Activated CD4-positive, alpha-beta T cell treated with anti-CD3 and anti-CD28 coated beads for 1 hour (primary cell): ENCODE data around the gene PTEN.

Experiments
- DNase-seq: peaks from one replicate; pipeline ENCODE4 v3.0.0-alpha.2; 2020

The PTEN gene

GRCh38 chr10:87925570-87925969 lies 62.1 kb downstream of the PTEN start:
- DNase-seq = no peak

- DNase-seq = no peak
These were observed 63.7 kb downstream of the PTEN start for GRCh38 chr10:87927091-87927490.

- DNase-seq = no peak
These were observed 65.6 kb downstream of the PTEN start for GRCh38 chr10:87928996-87929395.

GRCh38 chr10:87930141-87930540 lies 66.7 kb downstream of the PTEN start:
- DNase-seq = no peak

GRCh38 chr10:87930934-87931835 lies 67.8 kb downstream of the PTEN start:
- DNase-seq = no peak

DNA sequence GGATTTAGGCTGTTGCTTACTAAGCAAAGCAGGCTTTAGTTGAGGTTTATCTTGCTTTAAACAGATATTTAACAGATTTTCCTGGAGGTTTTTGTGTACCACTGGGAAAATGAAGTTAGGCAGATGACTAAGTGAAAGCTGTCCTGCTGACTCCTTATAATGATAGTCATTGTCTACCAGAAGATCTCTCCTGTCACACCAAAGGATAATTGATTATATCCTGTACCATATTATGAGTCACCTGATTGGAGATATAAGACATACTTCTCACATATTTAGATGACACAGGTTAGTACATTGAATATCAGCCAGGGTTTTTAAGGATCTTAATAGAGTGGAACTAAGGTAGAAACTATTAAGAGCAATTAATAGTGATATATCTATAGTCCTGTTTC lies 68.4 kb downstream of the PTEN start:
- DNase-seq = no peak

DNA sequence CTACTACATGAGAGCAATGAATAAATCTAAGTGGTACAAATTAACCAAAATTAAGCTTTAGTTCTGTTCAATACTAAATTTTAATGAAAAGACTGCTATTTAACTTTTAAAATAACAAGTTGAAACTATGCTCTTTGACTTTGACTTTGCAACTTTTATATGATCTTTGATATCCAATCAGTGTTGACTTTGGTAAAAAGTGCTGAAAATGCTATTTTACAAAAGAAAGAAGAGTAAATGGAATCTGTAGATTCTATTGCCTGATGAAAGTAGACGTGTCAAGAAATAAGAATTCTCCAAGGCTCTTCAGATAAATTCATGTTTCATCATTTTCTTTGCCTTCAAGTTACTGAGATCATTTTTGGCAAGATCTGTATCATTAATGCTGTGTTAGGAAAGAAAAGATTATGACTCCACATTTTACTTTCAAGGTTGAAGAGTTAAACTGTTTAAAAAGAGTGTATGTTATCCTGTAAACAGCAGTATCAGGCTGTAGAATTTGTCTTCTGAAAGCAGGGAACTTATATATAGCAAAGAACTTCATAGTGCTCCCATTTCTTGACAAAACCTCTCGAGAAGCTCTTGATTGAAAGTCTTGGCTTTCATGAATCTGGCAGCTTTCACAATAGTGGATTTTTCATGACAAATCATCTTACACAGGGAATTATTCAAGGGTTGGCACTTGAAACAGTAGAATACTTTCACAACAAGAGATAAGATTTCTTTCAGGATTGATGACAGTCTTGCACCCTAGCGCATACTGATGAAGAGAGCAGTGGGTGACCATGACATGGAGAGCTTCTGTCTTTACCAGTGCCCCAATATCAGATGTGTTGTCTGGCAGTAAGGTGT lies 72.1 kb downstream of the PTEN start:
- no peak for DNase-seq

GRCh38 chr10:87940210-87940609 lies 76.8 kb downstream of the PTEN start:
- DNase-seq = no peak

GRCh38 chr10:87942884-87943527 lies 79.6 kb downstream of the PTEN start:
- DNase-seq = no peak

DNA sequence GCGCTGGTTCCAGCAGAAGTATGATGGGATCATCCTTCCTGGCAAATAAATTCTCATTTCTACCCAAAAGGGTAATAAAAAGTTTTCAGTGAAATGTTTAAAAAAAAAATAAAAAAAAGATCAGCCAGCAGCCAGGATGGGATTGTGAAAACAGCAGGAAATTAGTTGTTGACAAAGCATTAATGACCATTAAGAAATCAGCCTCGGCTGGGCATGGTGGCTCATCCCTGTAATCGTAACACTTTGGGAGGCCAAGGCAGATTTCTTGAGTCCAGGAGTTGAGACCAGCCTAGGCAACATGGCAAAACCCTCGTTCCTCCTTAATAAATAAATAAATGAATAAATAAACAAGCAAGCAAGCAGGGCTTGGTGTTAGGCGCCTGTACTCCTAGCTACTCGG lies 82.6 kb downstream of the PTEN start:
- DNase-seq = no peak

DNA sequence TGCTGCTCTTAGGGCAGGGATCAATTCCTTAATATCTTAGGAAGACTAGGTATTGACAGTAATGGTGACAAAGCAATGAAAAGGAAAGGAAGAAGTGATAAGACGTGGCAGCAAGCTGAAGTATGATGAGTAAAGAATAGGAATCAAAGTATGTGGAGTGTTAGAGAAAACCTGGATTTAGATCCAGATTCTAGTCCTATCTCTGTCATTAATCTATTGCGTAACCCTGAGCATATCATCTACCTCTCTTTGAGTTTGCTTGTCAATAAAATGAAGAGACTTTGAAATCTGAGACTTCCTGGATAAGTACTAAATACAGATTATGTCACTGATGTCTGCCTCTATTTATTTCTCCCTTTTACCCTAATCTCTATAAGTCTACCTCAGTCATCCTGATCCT lies 89.2 kb downstream of the PTEN start:
- no peak for DNase-seq

DNA sequence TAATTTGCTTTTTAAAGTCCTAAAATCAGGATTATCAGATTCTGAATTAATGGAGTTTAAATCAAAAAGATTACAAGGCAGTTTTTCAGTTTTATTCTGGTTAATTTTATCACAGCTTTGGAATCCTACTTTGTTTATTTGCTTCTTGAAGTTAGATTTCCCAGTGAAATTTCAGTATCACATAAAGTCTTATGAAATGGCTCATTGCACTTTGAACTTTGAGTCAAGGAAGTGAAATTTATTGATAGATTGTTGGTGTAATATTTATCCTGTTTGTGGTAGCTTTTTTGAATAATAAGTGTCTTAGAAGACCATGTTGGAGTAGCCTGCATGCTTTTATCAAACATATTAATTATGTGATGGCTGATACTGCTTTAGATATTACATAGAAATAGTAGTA lies 92.6 kb downstream of the PTEN start:
- no peak for DNase-seq

GRCh38 chr10:87957702-87958101 lies 94.3 kb downstream of the PTEN start:
- no peak for DNase-seq

DNA sequence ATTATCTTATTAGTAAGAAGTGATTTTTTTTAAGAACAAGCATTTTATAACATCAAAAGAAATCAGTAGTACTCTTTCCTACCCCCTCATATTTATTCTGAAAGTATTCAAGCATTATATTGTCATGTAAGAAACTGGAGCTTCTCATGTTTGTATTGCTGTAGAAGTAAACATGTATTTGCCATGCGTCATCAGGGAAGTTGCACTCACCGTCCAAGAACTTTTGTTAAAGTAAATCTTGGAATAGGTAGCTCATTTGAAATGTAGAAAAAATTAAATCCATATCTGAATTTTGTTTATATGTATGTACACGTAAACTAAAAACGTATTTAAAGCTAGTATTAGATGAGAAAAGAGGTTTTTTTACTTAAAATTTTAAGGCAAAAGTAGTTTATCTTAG lies 96.8 kb downstream of the PTEN start:
- no peak for DNase-seq

DNA sequence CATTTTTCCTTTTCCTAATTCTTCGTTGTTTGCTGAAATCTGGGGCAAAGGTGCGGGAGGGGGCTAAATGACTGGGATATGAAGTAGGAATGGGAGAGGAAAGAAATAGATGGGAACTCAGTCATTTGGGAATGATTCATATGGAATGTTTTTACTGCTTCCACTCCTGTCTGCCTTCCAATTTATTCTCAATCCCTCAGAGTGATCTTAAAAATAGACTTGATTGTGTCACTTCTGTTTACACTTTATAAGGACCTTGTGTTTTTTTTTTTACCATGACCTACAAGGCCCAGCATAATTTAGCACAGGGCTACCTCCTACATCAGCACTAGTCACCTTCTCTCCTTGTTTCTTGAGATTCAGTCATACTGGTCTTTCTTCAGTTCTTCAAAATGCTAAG lies 97.9 kb downstream of the PTEN start:
- DNase-seq = no peak

DNA sequence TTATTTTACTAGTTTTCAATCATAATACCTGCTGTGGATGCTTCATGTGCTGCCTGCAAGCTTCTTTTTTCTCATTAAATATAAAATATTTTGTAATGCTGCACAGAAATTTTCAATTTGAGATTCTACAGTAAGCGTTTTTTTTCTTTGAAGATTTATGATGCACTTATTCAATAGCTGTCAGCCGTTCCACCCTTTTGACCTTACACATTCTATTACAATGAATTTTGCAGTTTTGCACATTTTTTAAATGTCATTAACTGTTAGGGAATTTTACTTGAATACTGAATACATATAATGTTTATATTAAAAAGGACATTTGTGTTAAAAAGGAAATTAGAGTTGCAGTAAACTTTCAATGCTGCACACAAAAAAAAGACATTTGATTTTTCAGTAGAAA lies 103.0 kb downstream of the PTEN start:
- no peak for DNase-seq

DNA sequence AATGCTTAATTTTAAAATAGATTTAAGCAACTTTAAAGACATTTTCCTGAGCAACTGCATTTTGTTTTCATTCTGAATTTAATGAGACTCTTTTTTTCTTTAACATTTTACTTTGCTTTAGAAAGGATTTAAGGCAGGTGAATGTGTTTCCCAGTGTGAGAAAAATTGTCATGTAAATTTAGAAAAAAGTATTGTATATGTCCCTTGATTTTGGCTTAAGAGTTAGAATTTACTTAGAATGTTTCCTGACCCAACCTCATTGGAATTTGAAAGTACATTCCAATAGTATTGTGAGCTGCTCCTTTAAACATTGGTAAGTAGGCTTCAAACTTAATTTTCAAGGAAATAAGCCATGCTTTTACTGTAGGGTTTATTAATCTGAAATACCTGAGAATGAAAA lies 110.2 kb downstream of the PTEN start:
- DNase-seq = no peak

DNA sequence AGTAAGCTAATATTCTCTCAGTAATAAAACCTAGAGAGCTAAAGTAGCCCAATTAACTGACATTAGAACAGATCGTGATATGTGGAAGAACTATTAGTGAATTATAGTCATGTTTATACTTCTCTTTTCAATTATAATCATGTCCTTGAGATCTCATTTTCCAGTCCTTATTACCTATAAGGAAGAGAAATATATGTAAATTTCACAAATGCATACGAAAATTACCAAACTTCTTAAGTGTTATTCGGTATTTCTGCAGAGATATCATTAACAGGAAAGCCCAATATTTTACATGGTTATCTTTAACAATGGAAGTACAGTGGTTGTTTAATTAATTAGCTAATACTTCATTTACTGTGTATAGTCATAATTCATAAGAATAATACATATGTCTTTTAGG lies 110.7 kb downstream of the PTEN start:
- no peak for DNase-seq

- no peak for DNase-seq
These were observed 111.3 kb downstream of the PTEN start for GRCh38 chr10:87974769-87975168.

- no peak for DNase-seq
These were observed 112.8 kb downstream of the PTEN start for GRCh38 chr10:87976101-87976743.

- DNase-seq = no peak
These were observed 114.7 kb downstream of the PTEN start for GRCh38 chr10:87978166-87978565.

DNA sequence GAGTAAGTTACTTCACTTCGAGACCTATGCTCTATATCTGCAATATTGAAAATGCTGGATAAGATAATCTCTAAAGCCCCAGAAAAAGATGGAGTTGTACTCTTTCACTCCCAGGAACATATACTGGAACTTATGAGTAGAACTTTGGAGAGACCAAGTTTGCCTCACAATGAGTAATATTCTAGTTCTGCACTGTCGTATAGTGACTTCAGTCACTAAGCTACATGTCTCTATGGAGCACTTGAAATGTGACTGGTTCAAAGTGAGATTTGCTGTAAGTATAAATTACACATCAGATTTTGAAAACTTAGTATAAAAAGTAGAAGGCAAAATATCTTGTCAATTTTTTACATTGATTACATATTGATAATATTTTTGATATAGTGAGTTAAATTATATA lies 116.4 kb downstream of the PTEN start:
- no peak for DNase-seq

DNA sequence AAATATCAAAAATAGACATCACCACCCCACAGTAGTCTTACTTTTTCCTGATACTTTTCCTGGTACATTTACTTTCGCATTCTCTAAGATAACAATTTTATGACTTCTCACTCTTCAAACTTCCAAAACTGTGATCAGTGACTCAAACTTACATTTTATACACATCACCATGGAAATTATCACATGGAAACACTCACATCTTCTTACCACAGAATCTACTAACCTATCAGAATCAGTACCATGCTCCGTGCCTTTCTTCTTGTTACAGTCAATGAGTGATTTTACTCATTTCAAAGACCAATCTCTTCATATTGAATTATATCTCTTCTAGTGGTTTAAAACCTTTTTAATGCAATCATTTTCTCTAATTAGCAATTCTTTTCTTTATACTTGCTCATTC lies 120.3 kb downstream of the PTEN start:
- no peak for DNase-seq
